Frontal cortex (tissue), 4 donors: Measurements from ENCODE around the gene FIBIN. TPM values are rescaled to one million over a fixed set of nuclear protein-coding genes. Genes with fewer than 3 reads are reported as not detected.

Experiments
- DNase-seq, 2 donors: peaks; one replicate each; pipeline ENCODE4 v3.0.0; 2012; ENCODE audit warnings: low spot score in 2 of 2
- FAIRE-seq: peaks from 2 replicates; lab custom pipeline; 2012; peaks lifted over from hg19 to GRCh38; lab: Jason Lieb, UNC
- total RNA-seq: library from RNA; depleted of rRNA; stranded (reverse); fragments of >200 nt; gene quantifications from one replicate; pipeline ENCODE4 v1.2.3, GENCODE V29; 2014
- donor health status: control.
- donor health status: control.
- donor health status: control.

FIBIN gene
- total RNA-seq, 1 donor from 2014 or later: 6.5 TPM

- FAIRE-seq (no peak), DNase-seq (no peak)
Measured at GRCh38 chr11:27013781-27014361, 20.0 kb downstream of the FIBIN start.

- DNase-seq: no peak
- no peak for FAIRE-seq
Measured at GRCh38 chr11:27018902-27019529, 25.1 kb downstream of the FIBIN start.

DNA sequence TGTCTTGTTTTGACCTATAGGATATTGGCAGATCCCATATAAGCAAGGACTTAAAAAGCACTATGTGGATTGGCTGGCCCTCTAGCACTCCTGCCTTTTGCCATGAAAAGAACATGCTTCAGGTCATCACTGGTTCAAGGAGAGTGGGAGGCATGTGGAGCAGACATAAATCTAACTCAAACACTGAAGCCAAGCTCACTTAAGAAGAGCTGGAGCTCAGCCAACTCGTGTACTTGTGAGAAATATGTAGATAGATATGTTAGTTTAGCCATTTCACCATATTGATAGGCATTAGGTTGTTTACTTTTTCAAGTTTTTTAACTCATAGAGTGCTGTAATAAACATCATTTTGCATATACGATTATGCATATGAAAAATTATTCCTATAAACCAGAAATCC is 26.8 kb downstream of the FIBIN start:
- no peak for FAIRE-seq
- no peak for DNase-seq

GRCh38 chr11:27022659-27023251 is 28.8 kb downstream of the FIBIN start:
- no peak for FAIRE-seq

GRCh38 chr11:27024865-27025264 is 31.0 kb downstream of the FIBIN start:
- FAIRE-seq (no peak), DNase-seq (no peak)

More at GRCh38 chr11:27022659-27023251, 28.8 kb downstream of the FIBIN start:
- DNase-seq: no peak

- FAIRE-seq: no peak
- DNase-seq: no peak
Measured at GRCh38 chr11:27025312-27025955, 31.5 kb downstream of the FIBIN start.

- DNase-seq (no peak), FAIRE-seq (no peak)
Measured at GRCh38 chr11:27025957-27026733, 32.2 kb downstream of the FIBIN start.

DNA sequence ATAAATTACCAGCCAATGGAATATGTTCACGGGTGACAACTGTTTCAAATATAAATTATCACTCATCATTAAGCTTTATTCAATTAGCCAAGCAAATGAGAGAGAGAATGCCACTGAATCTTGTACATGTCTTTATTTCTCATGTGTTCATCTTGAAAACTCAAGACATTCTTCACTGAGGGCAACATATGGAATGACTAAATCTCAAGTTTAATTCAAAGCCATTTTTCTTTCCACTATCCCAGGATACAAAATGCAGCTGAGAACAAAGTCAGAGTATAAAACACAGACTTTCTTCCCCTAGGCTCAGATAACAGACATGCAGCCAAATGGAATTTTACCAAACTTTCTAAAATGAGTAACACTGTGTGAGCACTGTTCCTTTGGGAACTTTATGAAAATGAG is 34.7 kb downstream of the FIBIN start:
- no peak for DNase-seq
- FAIRE-seq: no peak

DNA sequence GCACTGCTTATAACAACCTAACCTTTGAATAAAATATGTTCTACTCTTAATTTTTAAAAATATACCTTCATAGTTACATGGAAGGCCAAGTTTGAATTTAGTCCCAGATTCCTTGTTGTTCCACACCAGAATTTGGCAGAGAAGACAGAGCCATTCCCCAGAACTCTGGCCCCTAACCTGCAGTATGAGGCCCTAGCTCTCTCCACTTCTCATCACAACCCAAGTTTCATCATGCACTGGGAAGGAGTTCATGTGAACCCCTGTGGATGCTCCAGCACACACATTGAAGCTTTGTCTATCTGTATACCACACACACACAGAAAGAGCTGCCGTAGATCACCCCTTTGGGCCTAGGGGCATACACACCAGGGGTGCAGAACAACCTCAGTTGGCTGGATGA is 36.1 kb downstream of the FIBIN start:
- FAIRE-seq (no peak), DNase-seq (no peak)

DNA sequence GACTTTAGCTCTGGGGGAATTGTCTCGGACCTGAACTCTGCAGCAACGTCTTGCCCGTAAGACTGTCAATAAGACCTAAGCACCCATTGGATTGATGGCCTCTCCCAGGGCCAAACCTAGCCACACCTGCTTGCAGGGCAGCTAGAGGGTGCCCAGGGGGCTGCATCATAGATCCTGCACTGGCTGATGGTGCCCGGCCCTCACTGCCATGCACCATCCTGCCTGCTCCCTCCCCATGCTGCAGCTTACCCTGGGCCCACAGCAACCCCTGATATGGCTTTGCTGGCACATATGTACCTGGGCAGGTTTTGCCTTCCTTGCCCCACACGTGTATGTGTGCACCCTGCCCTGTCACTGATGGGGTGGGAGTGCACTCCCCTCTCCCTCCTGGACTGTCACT is 37.8 kb downstream of the FIBIN start:
- FAIRE-seq (no peak), DNase-seq (no peak)

DNA sequence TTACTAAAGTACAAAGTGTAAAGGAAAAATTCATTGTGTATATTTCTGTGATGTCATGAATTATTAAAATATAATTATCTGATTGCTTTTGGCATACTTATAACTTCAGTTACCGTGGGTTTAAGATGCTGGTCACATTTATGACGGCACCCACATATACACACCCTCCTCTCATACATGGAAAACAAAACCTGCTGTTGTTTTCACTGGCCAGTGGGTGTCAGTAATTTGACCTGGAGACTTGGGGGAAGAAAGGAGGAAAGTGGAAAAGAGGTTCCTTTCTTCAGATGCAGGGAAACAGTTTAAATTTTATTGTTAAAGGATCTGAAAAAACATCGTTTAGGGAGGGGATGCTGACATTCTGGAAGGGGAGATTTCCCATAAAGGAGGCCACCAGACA is 46.0 kb downstream of the FIBIN start:
- no peak for FAIRE-seq
- no peak for DNase-seq

GRCh38 chr11:27040302-27041115 is 46.6 kb downstream of the FIBIN start, which contains the start of gene BBOX1:
Gene BBOX1, plus strand, starts transcription at chr11:27040815. Its CDS starts 14,616 bp downstream, at chr11:27055431.
- no peak for FAIRE-seq
- DNase-seq: no peak

- DNase-seq: no peak
- FAIRE-seq: no peak
Measured at GRCh38 chr11:27041141-27041899, 47.4 kb downstream of the FIBIN start.

Other genes with a start within 250 kb of the FIBIN start
- gene BBOX1, start 46.7 kb downstream of the FIBIN start, total RNA-seq: 2.4 TPM